GM19099 (cell line): ENCODE measurements around the gene TFDP1.

Experiments
- POLR2A ChIP-seq: IDR thresholded peaks from 3 replicates; pipeline ENCODE4 v1.6.1; 2011; ENCODE audit warnings: low read depth; ENCODE audit not compliant: insufficient read length; ENCODE audit errors: extremely low read depth

Gene TFDP1

DNA sequence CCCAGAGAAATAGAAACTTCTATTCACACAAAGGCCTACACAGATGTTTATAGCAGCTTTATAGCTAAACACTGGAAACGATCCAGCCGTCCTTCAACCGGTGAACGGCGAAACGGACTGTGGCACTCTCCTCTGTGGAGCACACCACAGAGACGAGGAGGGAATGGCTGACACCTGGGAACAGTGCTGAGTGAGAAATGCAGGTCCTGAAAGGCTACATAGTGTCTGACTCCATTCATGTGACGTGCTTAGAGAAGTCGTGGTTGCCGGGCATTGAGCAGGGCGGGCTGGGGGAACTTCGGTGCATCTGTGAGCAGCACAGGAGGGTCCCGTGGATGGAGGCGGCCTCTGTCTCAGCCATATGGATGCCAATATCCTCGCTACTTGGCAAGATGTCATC is 79.4 kb downstream of the TFDP1 start:
- TF ChIP-seq POLR2A, result no peak

DNA sequence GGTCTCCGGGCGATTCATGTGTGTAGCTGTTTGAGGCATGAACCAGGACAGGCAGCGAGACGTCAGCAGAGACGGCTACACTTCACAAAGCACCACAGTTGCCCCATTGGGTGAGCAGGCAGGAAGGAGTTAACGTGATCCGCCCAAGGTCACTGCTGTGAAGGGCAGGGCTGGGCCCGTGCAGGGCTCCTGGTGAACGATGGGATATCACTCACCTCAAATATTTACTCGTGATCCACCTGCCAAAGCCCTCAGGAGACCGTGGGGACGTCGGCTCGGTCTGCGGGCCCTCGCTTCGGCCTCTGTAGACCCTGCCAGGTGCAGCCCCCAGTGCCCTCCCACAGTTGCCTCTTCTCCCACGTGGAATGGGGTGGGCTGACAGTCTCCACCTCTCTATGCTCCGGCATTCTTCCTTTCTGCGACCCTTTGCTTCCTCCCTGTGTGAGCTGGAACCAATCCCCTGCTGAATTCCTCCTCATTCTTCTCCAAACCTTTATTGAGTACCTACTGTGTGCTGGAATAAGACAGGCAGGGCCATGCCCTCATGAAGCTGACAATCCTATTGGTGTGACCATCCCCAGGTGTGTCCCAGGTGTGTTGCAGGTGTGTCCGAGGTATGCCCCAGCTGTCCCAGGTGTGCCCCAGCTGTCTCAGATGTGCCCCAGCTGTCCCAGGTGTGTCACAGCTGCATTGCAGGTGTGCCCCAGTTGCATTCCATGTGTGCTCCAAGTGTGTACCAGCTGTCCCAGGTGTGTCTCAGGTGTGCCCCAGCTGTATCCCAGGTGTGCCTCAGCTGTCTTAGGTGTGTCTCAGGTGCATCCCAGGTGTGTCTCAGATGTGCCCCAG is 80.4 kb downstream of the TFDP1 start:
- no peak for TF ChIP-seq POLR2A

DNA sequence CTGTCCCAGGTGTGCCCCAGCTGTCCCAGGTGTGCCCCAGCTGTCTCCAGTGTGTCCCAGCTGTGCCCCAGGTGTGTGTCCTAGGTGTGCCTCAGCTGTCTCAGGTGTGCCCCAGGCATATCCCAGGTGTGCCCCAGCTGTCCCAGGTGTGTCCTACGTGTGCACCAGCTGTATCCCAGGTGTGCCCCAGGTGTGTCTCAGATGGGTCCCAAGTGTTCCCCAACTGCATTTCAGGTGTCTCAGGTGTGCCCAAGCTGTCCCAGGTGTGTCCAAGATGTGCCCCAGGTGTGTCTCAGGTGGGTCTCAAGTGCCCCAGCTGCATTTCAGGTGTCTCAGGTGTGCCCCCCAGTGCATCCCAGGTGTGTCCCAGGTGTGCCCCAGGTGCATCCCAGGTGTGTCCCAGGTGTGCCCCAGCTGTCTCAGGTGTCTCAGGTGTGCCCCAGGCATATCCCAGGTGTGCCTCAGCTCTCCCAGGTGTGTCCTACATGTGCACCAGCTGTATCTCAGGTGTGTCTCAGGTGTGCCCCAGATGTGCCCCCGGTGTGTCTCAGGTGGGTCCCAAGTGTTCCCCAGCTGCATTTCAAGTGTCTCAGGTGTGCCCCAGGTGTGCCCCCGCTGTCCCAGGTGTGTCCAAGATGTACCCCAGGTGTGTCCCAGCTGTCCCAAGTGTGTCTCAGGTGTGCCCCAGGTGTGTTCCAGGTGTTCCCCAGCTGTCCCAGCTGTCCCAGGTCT is 81.2 kb downstream of the TFDP1 start:
- TF ChIP-seq POLR2A, result no peak

GRCh38 chr13:113666329-113666670 is 81.7 kb downstream of the TFDP1 start:
- no peak for TF ChIP-seq POLR2A

DNA sequence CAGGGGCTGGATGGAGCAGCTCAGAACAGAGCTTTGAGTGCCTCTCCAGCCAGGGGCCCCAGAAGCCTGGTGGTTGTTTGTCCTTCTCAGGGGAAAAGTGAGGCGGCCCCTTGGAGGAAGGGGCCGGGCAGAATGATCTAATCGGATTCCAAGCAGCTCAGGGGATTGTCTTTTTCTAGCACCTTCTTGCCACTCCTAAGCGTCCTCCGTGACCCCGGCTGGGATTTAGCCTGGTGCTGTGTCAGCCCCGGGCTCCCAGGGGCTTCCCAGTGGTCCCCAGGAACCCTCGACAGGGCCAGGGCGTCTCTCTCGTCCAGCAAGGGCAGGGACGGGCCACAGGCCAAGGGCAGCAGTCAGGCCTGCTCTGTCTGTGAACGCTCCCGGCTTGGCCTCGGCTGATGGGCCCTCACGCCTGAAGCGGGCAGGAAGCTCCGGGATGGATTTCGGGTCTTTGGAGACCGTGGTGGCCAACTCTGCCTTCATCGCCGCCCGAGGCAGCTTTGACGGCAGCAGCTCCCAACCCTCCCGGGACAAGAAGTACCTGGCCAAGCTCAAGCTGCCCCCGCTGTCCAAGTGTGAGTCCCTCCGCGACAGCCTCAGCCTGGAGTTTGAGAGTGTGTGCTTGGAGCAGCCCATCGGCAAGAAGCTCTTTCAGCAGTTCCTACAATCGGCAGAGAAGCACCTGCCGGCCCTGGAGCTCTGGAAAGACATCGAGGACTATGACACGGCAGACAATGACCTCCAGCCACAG is 82.6 kb downstream of the TFDP1 start, which contains the start of gene GRK1:
Gene GRK1 (plus strand): TSS at position 269 of the 751 bp plus-strand sequence. CDS start 168 bp downstream, at position 437.
- no peak for TF ChIP-seq POLR2A

DNA sequence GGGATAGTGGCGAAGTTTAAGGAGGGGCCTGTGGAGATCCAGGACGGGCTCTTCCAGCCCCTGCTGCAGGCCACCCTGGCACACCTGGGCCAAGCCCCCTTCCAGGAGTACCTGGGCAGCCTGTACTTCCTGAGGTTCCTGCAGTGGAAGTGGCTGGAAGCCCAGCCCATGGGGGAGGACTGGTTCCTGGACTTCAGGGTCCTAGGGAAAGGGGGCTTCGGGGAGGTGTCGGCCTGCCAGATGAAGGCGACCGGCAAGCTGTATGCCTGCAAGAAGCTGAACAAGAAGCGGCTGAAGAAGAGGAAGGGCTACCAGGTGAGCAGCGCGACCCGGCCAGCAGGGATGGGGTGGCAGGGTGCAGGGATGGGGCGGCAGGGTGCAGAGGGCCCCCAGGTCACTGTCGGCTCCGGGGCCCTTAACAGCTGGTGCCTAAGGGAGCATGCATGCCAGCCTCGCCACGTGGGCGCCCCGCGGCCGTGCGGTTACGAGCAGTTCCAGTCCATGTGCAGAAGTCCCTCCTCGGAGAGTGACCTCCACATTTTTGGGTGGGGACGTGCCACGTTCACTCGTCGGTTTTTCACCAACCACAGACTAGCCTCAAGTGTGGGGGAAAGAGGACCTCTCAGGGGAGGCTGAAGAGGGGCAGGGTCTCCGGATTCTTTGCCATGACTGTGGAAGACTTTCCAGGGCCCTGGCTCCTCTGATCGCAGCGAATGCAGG is 83.4 kb downstream of the TFDP1 start:
- TF ChIP-seq POLR2A, result no peak

DNA sequence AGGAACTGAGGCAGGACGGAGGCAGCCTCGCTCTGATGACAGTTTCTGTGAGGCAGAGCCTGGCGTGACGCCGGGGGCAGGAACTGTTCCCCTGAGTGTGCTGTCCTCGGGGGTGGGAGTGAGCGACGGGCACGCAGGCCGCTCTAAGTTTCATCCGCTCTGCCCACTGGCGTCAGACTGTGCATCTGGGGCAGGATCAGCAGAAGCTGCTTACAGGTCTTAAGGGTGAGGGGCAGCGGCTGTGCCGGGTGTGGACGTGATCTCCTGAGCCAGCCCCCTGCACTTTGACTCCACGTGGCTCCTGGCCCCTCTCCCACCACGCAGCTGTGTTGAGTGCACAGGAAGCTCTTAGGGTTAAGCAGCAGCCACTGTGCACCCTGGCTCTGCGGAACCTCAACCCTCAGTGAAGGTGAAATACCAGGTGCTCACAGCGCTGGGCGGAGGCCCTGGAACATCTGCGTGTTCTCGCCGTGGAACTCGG is 84.0 kb downstream of the TFDP1 start:
- TF ChIP-seq POLR2A, result no peak

- no peak for TF ChIP-seq POLR2A
Measured at GRCh38 chr13:113669231-113669754, 84.7 kb downstream of the TFDP1 start.

DNA sequence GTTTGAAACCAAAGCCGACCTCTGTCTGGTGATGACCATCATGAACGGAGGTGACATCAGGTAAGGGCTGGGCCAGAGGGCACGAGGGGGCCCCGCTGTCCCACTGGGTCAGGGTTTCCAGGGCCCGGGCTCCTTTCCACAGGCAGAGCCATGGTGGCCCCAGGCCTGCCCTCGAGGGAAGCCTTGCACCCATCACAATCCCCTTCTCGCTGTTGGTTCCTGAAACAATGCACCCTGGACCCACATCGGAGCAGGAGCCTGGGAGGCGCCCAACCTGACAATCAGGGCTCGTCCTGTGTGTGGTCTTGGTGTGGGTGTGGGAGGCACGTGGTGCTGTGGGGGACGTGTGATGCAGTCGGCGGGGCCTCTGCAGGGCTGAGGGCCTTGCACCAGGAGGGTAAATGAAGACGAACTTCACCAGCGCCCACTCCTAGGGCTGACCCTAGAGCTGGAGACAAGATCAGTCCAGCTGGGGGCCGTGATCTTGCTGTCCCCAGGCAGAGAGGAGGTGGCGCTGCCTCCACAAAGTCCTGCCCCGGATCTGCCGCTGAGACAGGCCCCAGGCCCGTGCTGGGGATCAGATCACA is 85.3 kb downstream of the TFDP1 start:
- no peak for TF ChIP-seq POLR2A

GRCh38 chr13:113670541-113670940 is 86.0 kb downstream of the TFDP1 start:
- TF ChIP-seq POLR2A, result no peak

- TF ChIP-seq POLR2A, result no peak
Measured at GRCh38 chr13:113671066-113672001, 86.8 kb downstream of the TFDP1 start.

GRCh38 chr13:113672002-113672651 is 87.6 kb downstream of the TFDP1 start:
- TF ChIP-seq POLR2A, result no peak
